COR-L47 (cell line): ENCODE measurements around the gene LTBP3.
A peak's percentile ranks its signal among the peaks of the same experiment; 100 is the strongest.
"Not testable (repeated sequence)": the region's sequence is repeated elsewhere in the genome, so short reads cannot be mapped to it uniquely, and the experiment has no call there.

Experiments
- DNase-seq: peaks from one replicate; lab custom pipeline; 2025; lab: John Stamatoyannopoulos, UW

The LTBP3 gene

DNA sequence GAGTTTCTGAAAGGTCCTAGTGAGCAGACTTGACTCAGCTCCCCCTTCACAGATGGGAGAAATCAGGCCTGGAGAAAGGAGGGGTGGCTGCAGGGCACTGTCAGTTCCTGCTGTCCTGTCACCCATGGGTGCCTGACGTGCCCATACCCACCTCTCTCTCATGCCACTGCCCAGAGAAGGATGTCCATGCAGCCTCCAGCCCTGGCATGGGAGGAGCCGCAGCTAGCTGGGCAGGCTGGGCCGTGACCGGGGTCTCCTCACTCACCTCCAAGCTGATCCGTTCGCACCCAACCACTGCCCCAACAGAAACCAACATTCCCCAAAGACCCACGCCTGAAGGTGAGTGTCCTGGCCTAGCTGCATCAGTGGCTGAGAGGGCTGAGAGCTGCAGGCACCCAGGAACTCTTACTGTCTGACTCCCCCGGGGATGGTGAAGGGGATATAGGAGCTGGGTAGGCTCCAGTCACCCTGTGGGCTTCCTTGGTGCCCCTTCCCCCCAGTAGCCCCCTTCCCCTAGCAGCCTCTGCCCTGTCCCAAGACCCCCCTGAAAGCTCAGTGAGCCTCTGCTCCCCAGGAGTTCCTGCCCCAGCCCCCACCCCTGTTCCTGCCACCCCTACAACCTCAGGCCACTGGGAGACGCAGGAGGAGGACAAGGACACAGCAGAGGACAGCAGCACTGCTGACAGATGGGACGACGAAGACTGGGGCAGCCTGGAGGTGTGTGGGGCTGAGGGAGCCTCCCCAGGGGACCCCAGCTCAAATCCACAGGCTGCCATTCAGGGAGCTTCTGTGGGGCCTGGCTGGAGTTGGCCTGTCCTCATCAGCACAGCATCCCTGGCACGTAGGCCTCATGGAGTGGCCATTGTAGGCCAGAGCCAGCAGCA, 21.5 kb downstream of the LTBP3 start:
- DNase-seq: no peak

DNA sequence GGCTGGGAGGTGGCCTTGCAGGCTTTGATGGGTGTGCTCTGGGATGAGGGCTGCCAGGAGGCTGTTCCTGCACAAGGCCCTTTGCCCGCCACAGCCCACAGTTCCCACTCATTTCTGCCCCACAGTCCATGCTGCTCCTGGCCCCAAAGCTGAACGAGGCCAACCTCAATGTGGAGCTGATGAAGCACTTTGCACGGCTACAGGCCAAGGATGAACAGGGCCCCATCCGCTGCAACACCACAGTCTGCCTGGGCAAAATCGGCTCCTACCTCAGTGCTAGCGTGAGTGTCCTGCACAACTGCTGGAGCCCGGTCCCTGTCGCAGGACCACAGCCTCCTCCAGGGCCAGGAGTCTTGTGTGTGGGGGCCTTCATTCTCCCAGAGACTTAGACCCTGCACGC, 23.1 kb downstream of the LTBP3 start:
- DNase-seq: no peak

DNA sequence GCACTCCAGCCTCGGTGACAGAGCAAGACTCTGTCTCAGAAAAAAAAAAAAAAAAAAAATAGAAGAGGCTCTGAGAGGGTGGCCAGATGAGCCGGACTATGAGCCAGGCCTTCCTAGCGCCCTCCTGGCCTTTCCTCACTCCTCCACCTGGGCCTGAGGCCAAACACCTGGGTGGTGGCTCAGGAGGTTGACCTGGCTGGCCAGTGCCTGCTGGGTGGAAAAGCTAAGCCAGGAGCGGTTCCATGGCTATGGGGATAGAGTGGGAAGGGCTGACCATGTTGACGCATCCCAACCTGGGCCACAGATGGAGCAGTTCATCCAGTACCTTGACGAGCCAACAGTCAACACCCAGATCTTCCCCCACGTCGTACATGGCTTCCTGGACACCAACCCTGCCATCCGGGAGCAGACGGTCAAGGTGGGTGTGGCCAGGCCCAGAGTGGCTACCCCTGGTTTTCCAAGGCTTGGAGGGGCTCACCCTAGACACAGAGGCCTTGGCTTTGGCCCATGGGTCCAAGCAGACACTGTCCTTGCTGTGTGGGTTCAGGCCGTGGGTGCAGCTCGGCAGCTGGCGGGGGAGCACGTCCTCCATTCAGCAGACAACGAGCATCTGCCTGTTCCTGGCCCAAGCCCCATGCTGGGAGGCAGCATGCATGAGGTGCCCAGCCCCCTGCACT, 25.6 kb downstream of the LTBP3 start:
- DNase-seq: no peak

DNA sequence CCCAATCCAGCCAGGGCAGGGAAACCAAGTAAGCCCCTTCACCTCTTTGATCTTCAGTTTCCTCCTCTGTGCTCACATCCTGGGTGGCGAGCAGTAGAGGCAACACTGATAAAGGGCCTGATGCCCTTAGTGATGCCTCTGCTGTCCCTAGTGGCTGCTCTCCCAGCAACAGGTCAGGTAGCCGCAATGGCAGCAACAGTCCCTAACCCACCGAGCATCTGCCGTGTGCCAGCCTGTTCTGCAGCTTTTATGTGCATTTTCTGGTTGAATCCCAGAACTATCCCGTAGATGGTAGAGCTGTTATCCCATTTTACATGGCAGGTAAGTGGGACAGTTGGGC, 28.0 kb downstream of the LTBP3 start:
- no peak for DNase-seq

DNA sequence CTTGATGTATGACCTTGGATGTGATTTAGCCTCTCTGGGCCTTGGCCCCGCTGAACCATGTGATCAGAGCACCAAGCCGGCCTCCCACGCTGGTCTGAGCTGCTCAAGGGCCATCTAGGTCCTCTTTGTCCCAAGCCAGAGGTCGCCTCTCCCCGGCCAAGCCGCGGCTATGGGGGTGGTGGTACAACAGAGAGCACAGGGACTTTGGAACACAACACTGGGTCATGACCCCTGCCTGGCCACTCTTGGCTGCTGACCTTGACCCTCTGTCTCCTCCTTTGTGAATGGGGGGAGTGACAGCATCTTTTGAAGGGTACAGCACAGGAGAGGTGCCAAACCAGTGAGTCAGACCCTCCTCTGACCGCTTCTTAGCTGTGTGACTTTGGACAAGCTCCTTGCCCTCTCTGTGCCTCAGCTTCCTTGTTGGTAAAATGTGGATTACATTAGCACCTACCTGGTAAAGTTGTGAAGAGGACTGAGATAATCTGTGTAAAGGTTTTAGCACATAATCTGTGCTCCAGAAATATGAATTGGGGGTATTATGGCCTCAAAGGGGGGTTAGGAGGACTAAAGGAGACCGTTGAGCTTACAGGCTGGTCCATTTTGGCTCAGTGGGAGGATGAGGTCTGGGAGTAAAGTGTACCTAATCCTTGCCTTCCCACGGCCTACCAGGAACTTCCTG, 28.5 kb downstream of the LTBP3 start:
- DNase-seq: no peak

DNA sequence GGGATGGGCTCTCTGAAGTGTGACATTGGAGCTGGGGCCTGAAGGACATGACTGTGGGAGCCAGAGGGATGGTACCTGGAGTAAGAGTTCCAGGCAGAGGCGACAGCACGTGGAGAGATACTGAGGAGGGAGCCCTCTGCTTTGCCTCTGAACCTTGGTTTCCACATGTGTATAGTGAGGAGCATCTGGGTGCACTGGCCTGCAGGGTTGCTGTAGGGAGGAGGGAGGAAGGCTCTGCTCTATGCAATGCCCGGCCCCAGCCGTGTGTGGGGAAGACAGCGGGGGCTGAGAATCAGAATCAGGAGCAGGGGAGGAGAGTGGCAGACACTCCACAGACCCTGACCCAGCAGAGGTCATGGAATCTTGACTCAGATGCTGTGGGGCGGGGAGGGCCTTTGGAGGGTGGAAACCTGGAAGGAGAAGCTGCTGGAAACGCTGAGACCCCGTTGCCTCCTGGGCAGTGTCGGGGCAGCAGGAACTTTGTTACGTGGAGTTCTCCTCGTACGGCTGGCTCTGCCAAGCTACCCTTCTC, 29.3 kb downstream of the LTBP3 start:
- no peak for DNase-seq

DNA sequence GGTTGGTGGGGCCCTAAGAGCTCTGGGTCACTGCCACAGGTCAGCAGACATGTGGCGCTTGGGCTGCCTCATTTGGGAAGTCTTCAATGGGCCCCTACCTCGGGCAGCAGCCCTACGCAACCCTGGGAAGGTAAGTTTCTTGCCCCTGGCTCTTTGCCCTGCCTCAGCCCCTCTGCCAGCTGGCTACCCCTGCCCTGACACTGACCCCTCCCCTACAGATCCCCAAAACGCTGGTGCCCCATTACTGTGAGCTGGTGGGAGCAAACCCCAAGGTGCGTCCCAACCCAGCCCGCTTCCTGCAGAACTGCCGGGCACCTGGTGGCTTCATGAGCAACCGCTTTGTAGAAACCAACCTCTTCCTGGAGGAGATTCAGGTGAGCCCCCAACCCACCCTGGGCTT, 31.4 kb downstream of the LTBP3 start:
- DNase-seq: no peak

DNA sequence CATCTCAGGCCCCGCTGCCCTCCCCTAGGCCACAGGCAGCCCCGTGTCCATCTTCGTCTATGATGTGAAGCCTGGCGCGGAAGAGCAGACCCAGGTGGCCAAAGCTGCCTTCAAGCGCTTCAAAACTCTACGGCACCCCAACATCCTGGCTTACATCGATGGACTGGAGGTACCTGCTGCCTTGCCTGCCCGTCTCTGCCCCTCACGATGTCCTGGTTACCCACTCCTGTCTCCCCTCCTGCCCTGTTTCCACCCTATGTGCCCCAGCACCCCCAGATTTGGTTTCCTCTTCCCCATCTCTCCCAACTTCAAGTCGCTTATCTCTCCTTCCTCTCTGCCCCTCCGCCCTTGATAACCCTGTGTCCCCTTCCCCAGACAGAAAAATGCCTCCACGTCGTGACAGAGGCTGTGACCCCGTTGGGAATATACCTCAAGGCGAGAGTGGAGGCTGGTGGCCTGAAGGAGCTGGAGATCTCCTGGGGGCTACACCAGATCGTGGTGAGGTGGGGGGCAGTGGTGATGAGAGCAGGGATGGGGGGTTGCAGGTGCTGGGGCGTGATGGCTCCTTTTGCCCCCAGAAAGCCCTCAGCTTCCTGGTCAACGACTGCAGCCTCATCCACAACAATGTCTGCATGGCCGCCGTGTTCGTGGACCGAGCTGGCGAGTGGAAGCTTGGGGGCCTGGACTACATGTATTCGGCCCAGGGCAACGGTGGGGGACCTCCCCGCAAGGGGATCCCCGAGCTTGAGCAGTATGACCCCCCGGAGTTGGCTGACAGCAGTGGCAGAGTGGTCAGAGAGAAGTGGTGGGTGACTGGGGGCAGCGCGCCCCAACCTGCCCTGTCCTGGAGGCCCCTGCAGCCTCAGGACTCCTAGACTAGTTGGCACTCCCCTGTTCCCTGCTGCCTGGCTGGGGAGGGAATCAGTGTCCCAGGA, 32.3 kb downstream of the LTBP3 start:
- DNase-seq: no peak

DNA sequence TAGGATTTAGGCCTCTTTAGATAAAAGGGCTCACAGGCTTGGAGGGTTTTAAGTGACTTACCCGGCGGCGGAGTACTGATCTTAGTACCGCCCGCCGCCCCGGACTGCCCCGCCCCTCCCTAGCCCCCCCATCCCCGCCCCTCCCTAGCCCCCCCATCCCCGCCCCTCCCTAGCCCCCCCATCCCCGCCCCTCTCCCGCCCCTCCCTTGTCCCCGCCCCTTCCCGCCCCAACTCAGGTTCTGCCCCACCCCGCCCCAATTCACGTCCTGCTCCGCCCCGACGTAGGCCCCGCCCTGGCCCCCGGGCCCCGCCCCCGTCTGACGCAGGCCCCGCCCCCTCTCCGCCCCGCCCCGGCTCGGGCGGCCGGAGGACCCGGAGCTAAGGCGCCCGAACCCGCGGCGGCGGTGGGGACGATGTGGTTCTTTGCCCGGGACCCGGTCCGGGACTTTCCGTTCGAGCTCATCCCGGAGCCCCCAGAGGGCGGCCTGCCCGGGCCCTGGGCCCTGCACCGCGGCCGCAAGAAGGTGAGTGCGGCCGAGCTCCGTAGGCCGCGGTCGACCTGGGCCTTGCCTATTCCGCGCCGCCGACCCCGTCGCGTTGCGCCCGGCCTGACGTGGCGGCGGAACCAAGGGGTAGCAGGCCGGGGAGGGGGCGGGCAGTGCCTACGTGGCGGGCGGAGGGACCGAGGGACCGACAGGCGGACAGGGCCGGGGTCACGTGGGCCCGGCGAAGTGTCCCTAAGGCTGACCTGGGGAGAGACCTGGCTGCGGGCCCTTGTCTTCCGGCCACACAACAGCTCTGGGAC, 33.2 kb downstream of the LTBP3 start, which contains the start of gene SCYL1:
SCYL1 (plus strand) TSS at position 343 of the 805 bp plus-strand sequence; CDS start at position 414, 71 bp downstream.
- peak; percentile 43 for DNase-seq

DNA sequence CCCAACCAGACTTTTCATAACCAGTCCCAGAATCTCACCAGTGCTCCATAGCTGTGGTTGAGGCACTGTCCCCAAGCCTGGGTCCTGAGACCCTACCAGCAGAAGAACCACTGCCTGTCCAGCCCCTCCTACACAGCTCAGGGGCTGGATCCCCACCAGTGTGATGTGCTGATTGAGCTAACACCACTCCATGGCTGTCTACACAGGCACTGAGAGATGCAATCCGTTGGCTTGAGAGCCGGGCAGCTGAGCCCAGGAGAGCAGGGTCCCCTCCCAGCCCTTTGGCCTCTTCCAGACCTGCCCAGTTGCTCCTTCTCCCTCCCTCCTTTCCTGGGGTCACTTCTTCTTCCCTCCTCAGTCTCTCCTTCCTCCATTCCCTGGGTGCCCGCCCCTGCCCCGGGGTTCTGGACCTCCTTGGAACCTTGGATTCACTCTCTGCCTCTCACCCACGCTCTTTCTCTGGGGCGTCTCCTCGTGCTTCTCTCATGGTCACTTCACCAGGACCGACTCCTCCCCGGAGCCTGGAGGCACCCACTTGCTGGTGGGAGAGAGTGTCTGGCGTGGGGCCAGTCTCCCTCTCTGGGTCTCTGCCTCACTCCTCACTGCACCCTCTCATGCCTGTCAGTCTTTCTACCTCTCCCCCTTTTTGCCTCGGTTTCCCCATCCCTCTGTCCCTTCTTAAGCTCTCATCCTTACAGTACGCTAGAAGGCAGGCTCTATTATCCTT, 34.0 kb downstream of the LTBP3 start:
- DNase-seq: no peak

DNA sequence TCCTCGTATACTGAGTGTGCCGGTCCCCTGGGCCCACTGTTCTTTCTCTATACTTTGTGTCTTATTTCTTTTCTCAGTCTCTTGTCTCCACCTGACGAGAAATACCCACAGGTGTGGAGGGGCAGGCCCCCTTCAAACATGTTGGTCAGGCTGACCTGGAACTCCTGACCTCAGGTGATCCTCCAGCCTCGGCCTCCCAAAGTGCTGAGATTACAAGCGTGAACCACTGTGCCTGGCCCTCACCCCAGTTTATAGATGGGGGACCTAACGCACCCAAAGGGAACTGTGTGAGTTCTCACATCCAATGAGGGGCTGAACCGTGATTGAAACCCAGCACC, 34.6 kb downstream of the LTBP3 start:
- not testable (repeated sequence) for DNase-seq

DNA sequence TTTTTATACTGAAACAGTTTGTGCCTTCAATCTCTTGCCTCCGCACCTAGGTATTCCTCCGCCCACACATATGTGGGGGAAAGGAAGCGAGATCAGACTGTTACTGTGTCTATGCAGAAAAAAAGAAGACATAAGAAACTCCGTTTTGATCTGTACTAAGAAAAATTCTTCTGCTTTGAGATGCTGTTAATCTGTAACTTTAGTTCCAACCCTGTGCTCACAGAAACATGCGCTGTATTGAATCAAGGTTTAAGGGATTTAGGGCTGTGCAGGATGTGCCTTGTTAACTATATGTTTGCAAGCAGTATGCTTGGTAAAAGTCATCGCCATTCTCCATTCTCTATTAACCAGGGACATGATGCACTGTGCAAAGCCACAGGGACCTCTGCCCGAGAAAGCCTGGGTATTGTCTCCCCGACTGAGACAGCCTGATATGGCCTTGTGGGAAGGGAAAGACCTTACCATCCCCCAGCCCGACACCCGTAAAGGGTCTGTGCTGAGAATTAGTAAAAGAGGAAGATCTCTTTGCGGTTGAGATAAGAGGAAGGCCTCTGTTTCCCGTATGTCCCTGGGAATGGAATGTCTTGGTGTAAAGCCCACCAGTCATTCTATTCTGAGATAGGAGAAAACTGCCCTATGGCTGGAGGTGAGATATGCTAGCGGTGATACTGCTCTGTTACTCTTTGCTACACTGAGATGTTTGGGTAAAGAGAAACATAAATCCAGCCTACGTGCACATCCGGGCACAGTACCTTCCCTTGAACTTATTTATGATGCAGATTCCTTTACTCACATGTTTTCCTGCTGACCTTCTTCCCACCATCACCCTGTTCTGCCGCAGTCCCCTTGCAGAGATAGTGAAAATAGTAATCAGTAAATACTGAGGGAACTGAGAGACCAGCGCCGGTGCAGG, 35.2 kb downstream of the LTBP3 start:
- DNase-seq: not testable (repeated sequence)

DNA sequence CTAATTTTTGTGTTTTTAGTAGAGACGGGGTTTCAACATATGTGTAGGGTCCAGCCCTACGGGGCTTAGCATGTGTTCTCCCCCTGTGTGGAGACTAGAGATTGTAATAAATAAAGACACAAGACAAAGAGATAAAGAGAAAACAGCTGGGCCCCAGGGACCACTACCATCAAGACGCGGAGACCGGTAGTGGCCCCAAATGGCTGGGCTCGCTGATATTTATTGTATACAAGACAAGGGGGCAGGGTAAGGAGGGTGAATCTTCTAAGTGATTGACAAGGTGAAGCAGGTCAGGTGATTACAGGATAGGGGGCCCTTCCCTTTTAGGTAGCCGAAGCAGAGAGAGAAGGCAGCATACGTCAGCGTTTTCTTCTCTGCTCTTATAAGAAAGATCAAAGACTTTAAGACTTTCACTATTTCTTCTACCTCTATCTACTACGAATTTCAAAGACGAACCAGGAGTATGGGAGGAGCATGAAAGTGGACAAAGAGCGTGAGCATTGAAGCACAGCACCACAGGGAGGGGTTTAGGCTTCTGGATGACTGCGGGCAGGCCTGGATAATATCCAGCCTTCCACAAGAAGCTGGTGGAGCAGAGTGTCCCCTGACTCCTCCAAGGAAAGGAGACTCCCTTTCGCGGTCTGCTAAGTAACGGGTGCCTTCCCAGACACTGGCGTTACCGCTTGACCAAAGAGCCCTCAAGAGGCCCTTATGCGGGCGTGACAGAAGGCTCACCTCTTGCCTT, 36.2 kb downstream of the LTBP3 start:
- DNase-seq: not testable (repeated sequence)

DNA sequence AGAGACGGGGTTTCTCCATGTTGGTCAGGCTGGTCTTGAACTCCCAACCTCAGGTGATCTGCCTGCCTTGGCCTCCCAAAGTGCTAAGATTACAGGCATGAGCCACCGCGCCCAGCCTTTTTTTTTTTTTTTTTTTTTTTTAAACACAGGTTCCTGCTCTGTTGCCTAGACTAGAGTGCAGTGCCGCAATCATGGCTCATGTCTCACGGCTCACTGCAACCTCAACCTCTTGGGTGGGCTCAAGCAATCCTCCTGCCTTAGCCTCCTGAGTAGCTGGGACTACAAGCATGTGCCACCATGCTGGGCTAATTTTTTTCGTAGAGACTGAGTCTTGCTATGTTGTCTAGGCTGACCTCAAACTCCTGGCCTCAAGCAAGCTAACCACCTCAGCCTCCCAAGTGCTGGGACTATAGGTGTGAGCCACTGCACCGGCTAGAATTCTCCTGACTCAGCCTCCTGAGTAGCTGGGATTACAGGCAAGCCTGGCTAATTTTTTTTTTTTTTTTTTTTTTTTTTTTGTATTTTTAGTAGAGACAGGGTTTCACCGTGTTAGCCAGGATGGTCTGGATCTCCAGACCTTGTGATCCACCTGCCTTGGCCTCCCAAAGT, 39.1 kb downstream of the LTBP3 start:
- not testable (repeated sequence) for DNase-seq

DNA sequence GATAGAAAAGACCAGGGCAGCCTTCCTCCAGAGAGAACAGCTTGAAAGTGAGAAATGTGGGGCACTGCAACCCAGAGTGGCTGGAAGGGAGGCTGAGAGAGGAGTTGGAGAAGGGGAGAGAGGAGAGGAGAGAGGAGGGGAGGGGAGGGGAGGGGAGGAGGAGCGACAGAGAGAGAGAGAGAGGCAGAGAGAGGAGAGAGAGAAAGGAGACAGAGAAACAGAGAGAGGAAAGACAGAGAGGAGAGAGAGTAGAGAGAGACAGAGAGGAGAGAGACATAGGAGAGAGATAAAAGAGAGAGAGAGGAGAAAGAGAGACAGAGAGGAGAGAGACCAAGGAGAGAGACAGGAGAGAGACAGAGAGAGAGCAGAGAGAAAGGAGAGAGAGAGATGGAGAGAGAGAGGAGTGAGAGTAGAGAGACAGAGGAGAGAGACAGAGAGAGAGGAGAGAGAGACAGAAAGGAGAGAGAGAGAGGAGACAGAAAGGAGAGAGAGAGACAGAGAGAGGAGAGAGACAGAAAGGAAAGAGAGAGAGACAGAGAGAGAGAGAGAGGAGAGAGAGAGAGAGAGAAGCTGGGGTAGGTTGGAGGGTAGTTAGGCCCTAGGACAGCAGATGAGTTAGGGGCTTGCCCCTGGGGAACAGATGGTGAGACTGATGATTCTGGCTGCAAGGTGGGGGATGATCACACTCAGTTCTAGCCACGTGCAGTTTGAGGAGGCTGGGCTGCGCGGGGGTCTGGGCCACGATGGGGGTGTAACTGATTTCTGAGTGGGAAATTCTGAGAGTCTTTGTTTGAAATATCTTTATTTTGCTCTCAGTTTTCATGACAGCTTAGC, 41.8 kb downstream of the LTBP3 start:
- DNase-seq: no peak

DNA sequence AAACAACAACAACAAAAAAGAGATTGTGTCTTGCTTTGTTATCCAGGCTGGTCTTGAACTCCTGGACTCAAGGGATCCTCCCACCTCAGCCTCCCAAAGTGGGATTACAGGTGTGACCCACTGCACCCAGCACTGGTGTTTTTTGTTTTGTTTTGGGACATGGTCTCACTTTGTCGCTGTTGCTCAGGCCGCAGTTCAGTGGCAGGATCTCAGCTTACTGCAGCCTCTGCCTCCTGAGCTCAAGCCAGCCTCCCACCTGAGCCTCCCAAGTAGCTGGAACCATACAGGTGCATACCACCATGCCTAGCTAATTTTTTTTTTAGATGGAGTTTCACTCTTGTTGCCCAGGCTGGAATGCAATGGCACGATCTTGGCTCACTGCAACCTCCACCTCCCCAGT, 45.8 kb downstream of the LTBP3 start:
- not testable (repeated sequence) for DNase-seq
